ENCODE data around the gene JAZF1.
"Not testable (repeated sequence)": the region's sequence is repeated elsewhere in the genome, so short reads cannot be mapped to it uniquely, and the experiment has no call there.

JAZF1 gene

DNA sequence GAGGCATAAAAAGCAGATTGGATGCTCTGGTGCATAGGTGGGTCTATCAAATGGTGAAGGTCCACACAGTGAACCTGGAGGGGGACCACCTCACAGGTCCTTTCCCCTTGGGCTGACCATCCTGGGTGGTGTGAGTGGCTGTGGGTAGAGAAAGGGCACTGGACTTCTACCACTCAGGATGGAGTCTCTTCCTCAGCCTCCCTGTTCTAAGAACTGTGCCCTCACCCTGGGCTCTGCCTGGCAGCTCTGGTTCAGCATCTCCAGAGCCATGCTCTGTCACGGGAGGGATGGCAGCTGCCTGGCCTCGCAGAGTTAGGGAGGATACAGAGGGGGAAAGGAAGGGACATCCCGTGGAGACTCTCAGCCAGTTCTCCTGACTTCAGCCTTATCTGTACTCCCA, 318.8 kb downstream of the JAZF1 start:
- no peak for DNase-seq

- no peak for DNase-seq
Measured at GRCh38 chr7:27860800-27861199, 319.8 kb downstream of the JAZF1 start.

DNA sequence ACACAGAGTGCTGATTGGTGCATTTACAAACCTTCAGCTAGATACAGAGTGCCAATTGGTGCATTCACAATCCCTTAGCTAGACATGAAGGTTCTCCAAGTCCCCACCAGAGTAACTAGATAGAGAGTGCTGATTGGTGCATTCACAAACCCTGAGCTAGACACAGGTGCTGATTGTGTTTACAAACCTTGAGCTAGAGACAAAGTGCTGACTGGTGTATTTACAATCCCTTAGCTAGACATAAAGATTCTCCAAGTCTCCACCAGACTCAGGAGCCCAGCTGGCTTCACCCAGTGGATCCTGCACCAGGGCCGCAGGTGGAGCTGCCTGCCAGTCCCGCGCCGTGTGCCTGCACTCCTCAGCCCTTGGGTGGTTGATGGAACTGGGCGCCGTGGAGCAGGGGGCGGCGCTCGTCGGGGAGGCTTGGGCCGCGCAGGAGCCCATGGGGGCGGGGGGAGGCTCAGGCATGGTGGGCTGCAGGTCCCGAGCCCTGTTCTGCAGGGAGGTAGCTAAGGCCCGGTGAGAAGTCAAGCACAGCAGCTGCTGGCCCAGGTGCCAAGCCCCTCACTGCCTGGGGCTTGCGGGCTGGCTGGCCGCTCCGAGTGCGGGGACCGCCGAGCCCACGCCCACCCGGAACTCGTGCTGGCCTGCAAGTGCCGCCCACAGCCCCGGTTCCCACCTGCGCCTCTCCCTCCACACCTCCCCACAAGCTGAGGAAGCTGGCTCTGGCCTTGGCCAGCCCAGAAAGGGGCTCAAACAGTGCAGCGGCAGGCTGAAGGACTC, 323.7 kb downstream of the JAZF1 start:
- DNase-seq: not testable (repeated sequence)

DNA sequence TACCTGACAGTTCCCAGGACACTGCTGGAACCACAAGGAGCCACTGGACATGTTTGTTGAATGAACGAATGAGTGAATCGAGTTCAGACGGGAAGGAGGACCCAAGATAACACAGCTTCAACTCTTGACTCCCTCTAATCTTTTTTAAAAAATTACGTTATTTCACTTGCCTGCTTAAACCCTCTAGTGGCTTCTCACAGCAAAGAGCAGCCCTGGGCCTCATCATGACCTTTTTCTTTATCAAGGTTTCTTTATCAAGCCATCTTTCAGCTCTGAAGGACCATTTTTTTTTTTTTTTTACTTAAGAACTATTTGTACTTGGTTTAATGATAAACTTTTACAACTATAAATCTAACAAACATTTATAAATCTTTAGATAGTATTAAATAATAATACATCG, 330.1 kb downstream of the JAZF1 start:
- no peak for DNase-seq

DNA sequence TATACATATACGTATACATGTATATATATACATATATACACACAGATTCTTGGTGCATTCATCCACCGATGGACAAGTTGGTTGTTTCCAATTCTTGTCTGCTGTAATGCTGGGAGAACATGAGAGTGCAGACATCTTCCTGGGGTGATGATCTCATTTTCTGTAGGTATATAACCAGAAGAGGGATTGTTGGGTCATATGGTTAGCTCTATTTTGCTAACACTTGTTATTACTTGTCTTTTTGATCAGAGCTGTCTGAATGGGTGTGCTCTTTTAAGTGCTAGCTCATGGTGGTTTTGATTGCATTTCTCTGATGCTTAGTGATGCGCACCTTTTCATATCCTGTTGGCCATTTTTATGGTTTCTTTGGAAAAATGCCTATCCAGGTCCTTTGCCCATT, 334.2 kb downstream of the JAZF1 start:
- DNase-seq: no peak

DNA sequence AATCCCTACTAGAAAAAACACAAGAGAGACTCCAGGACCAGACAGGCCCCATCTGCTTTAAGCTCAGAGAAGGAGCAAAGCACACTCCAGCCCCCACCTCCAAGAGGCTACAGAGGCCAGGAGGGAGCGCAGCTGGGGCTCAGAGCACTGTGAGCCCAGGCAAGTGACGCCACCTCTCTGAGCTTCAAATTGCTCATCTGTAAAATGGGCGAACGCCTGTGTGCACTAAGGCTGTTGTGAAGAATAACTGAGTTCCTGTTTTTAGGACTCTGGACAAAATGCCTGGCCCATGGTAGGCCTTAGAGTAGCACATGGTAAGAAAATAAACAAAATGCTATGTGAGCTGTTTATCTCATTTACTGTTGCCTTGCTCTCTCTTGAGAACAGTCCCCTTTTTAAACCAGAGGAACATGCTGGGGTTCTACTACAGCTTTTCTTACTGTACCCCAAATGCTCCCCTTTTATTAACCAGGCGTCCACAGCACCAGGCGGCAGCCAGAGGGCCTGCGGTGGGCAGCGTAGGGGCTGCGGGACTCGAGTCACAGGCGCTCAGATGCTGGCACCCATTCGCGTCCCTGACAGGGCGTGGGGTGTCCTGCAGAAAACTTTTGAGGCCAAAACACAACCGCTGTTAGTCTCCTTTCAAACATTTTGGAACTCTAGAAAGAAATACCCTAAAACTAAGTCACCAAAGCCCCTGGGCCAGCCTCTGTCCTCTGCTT, 336.9 kb downstream of the JAZF1 start:
- no peak for DNase-seq

- no peak for DNase-seq
Measured at GRCh38 chr7:27842851-27843250, 337.7 kb downstream of the JAZF1 start.

DNA sequence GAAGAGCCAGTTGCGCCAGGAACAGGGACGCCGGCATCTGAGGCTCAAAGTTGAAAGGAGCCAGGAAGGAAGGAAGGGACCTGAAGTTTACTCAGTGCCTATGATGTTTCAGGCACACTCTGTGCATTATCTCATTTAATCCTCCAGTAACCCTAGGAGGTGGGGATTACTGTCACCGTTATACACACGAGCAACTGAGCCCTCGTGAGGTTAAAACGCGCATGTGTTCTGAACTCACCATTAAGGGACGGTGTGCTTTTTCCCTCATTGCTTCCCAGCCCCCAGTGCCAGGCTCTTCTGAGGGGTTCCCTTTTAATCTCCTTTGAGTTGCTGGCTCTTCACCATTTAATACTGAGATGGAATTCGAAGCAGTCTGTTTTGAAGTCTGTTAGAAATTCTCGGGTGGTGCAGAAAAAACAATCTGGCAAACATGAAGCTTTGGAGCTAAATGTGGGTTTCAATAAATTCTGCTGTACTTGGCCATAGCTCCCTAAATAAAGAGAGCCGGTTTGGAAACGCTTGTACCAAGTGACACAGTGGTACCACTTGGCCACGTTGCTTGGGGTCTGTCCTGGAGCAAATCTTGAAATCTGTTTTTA, 338.4 kb downstream of the JAZF1 start:
- no peak for DNase-seq

DNA sequence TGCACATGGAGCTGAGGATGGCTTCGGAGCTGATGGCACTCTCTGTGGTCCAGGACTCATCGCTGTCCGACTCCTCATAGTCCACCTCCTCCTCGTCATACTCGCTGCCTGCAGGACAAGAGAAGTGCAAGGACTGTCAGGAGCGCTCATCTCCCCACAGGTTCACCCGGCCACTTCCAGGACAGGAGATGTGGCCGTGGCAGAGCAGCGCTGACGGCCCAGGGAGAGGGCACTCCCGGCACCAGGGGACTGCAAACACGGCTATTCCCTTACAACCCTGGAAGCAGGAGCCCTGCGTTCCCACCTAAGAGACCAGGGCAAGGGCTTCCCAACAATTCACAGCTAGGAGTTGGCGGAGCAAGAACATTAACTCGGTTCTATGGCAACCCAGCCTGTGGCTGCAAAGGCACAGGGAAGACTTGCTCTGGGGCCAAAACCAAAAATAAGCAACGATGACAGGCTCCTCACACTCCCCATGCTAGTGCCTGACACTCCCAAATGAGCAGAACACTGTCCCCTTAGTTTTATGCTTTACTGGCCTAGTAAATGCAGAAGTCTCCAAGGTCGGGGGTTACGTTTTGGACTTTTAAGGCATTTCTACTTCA, 339.7 kb downstream of the JAZF1 start:
- DNase-seq: no peak

DNA sequence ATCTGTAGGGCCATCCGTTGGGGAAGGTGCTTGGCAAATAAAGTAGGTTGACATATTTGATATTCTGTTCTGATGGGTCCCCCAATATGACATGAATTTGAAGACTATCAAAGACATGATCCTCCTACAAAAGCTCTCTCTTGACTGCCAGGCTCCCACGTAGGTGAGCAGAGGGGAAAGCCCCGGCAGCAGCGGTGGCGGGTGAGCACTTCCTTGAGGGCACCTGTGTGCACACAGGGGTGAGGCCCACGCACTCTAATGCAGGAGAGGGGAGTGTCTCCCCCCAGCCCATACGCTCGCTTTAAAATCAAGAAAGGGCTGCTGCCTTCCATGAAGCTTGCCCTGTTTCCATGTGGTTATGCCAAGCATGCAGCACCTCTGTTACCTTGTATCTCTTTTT, 340.3 kb downstream of the JAZF1 start:
- no peak for DNase-seq

GRCh38 chr7:27839099-27839498, 341.5 kb downstream of the JAZF1 start:
- DNase-seq: no peak

DNA sequence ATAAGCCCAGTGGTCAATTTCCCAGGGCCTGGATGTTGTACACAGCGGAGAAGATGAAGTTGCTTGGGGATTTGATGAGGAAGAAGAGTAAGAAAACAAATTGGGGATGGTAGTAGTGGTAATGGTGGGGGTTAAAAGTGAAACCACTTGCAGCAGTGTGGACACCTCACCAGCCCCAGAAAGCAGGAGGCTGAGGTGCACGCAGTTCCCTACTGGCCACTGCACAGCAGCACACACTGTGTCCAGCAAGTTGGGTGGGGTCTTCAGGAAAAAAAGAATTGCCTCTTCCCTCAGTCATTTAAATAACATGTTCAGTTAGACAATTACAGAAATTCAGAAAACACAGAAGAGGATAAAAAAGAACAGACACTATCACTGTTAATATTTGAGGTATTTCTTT, 344.1 kb downstream of the JAZF1 start:
- no peak for DNase-seq

- no peak for DNase-seq
Measured at GRCh38 chr7:27835376-27835775, 345.2 kb downstream of the JAZF1 start.

- DNase-seq: no peak
Measured at GRCh38 chr7:27834179-27834921, 346.2 kb downstream of the JAZF1 start.

GRCh38 chr7:27826357-27826756, 354.2 kb downstream of the JAZF1 start:
- no peak for DNase-seq

DNA sequence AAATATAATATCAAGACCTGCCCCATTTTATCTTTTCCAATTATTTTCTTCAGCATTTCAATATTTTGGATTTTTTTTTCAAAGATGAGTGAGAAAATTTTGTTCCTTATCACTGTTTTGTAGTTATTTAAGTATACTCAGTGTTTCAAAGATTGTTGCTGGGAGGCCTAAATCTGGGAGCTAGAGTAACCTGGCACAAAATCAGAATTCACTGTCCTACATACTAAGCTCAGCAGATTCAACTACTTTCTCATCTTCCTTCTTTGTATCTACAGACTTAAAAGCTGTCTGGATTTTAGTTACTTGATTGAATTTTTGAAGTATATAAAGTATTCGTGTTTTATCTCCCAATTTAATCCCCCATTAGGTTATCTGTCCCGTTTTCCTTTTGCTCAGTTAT, 354.7 kb downstream of the JAZF1 start:
- DNase-seq: no peak

DNA sequence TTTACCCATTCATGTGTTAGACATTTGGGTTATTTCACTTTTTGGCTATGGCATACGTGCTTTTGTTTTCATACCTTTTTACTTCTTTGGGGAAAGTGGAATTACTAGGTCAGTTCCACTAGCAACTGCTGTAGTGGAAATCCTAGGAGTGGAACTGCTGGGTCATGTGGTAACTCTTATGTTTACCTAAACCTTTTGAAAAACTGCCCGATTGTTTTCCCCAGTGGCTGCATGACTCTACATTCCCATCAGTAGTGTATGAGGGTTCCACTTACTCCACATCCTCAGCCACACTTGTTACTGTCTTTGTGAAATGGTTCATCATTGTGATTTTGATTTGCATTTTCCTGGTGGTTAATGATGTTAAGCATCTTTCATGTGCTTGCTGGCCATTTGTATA, 358.4 kb downstream of the JAZF1 start:
- DNase-seq: no peak

DNA sequence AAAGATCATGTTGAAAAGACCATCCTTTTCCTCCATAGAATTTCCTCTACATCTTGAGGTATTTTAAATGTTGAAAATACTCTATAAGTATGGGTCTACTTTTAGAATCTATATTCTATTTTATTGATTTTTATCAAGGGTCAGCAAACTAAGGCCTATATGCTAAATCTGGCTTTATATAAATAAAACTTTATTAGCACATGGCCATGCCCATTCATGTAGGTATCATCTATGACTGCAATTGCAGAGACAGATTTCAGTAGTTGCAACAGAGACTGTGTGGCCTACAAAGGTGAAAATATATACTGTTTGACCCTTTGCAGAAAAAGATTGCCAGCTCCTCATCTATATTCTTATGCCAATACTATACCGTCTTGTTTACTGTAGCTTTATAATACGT, 367.9 kb downstream of the JAZF1 start:
- no peak for DNase-seq

- no peak for DNase-seq
Measured at GRCh38 chr7:27810186-27810585, 370.4 kb downstream of the JAZF1 start.

GRCh38 chr7:27808626-27809025, 372.0 kb downstream of the JAZF1 start:
- no peak for DNase-seq

GRCh38 chr7:27804139-27804538, 376.5 kb downstream of the JAZF1 start:
- no peak for DNase-seq

DNA sequence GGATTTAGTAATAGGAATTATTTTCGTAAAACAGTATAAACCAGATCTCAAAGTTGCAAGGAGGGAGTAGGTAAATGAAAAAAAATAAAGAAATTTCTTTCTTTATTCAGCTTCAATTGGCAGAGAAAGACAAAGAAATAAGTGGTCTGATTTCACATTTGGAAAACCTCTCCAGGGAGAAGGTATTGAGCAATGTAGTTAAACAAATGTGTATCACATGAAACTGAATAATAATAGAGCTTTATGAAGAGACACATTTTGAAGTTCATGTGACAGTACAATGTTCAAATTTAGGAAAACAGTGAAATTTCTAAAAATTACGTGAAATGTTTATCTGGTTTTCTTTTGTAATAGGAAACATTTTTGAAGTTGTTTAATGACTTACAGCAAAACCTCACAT, 377.6 kb downstream of the JAZF1 start:
- DNase-seq: no peak

DNA sequence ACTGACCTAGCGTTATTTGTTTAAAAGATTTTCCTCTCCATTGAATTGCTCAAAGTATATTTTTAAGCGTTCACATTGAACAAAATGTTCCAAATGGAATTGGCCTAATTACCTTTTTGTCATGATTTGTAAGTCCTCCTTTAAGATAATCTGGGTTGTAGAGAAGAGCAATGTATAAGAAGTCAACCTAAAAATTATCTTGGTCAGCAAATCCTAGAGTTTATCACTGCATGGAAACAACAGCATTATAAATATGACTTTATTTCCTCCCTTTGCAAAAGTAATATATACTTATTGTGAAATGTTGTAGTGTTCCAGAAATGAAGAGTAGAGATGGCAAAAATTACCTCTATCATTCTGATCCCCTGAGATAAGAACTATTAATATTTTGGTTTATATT, 381.4 kb downstream of the JAZF1 start:
- no peak for DNase-seq
